Urinary bladder (tissue), 4 donors: Measurements from ENCODE around the gene AFF3. TPM values are rescaled to one million over a fixed set of nuclear protein-coding genes. Genes with fewer than 3 reads are reported as not detected.

ENCODE experiments used
- DNase-seq: peaks from one replicate; pipeline ENCODE4 v3.0.0-alpha.2; 2015; ENCODE audit errors: extremely low spot score
- H3K27ac ChIP-seq: one replicate; pipeline ENCODE4 v1.5.1; 2013; ENCODE audit warnings: low read depth, mild to moderate bottlenecking, moderate library complexity
- H3K36me3 ChIP-seq: one replicate; pipeline ENCODE4 v1.6.1; 2013; ENCODE audit warnings: mild to moderate bottlenecking, moderate library complexity; ENCODE audit not compliant: insufficient read depth
- H3K4me1 ChIP-seq: one replicate; pipeline ENCODE4 v1.6.1; 2013; ENCODE audit warnings: mild to moderate bottlenecking, moderate library complexity; ENCODE audit not compliant: insufficient read depth
- H3K4me3 ChIP-seq: one replicate; pipeline ENCODE4 v1.5.1; 2013; ENCODE audit warnings: low read depth, low read length
- WGBS: extraction: QIAGEN DNeasy Blood & Tissue Kit; methylation state at CpG from one replicate; pipeline ENCODE4 v1.1.7; 2013; 5-methylcytosine and 5-hydroxymethylcytosine counted together
- polyA plus RNA-seq: library from polyadenylated mRNA; stranded (reverse); fragments of 200-250 nt; gene quantifications from one replicate; pipeline ENCODE4 v1.2.3, GENCODE V29; 2013
- total RNA-seq: library from RNA; depleted of rRNA; stranded (reverse); fragments of >200 nt; gene quantifications from one replicate; pipeline ENCODE4 v1.2.3, GENCODE V29; 2014
- donor health status: healthy with polysubstance abuse.
- donor health status: healthy.

AFF3 gene
- total and polyA plus RNA-seq, 2 donors: 15.1 to 43.5 TPM

DNA sequence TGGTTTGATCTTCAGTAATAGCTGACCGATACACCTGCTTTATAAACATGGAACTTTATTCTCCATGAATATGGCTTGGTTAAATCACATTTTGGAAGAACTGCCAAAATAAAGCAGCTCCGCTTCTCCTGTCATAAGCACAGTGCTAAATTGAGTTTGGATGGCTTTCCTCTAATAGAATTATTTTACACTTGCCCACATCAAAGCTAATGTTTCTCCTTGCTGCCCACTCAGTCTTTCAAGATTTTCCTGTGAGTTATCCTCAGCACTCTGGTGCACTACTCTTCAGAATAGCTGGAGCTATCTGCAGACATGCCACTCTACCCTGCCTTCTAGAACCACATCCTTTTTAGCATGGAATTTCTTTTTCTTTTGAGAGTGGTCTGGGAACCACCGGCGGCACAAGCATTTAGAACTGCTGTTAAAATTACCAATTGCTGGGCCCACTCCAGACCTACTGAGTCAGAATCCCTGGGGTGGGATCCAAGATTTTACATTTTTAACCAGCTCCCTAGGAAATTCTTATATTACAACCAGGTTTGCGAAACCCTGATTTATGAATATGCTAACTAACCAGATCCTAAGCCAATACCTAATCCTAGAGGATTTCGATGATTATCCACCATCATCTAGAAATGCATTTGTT is 283.3 kb downstream of the AFF3 start:
- no peak overlapping the region for H3K4me3 ChIP-seq
- WGBS: 67% methylated on average over 6 of the region's 6 CpGs
- H3K36me3 ChIP-seq: no peaks in the 10 kb centered on the region
- no peaks in the 10 kb centered on the region for H3K4me1 ChIP-seq
- DNase-seq: no peak
- no peak overlapping the region for H3K27ac ChIP-seq

DNA sequence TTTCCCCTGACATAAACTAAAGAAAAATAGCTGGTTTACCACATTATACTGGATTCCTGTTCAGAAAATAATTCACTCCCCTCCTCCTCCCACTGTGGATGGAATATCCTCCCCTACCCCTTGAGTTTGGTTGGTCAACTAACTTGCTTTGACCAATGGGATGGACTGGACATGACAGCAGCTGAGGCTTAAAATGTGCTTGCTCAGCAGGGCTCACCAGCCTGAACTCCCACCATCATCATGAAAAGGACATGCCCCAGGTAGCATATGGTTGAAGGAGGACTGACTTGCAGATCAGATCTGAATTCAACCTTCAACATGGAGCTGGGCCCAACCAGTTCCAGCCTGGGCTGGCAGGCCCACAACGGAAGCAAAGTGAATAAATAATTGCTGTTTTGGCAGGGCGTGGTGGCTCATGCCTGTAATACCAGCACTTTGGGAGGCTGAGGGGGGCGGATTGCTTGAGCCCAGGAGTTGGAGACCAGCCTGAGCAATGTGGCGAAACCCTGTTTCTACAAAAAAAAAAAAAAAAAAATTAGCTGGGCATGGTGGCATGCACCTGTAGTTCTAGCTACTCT is 284.4 kb downstream of the AFF3 start:
- H3K27ac ChIP-seq: no peak overlapping the region
- no peak for DNase-seq
- H3K4me1 ChIP-seq: no peaks in the 10 kb centered on the region
- H3K4me3 ChIP-seq: no peak overlapping the region
- WGBS: 87% methylated on average over 4 of the region's 4 CpGs
- no peaks in the 10 kb centered on the region for H3K36me3 ChIP-seq

DNA sequence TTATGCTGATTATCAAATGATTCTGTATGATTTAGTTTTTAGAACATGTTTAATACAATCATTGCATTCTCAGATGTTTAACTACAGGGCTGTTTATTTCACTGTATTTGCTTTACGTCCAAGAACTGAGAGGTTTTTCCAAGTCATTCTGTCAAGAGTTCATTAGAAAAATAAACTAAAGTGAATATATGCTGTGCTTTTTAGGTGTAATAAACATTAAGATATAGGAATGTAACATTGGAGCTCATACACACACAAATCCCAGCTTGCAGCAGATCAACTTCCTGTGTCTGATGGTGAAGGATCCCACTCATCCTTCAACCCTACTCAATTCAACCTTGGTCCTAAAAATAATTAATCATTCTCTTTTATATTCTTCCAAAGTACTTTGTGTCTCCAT is 285.0 kb downstream of the AFF3 start:
- DNase-seq: no peak
- 90% methylated on average over 1 of the region's 1 CpG for WGBS
- H3K4me1 ChIP-seq: no peaks in the 10 kb centered on the region
- H3K27ac ChIP-seq: no peak overlapping the region
- no peak overlapping the region for H3K4me3 ChIP-seq
- H3K36me3 ChIP-seq: no peaks in the 10 kb centered on the region

DNA sequence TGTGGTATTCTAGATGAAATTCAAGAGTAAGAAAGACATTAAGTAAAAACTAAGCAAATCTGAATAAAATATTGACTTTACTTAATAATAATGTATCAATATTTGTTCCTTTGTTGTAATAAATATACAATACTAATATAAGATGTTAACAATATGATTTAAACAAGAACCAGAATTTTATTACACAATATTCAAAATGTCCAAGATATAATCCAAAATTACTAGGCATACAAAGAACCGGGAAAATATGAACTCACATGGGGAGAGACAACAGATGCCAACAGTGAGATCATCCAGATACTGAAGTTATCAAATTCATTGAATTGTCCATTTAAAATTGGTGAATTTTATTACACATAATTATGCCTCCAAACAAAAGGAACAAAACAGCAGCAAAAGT is 286.3 kb downstream of the AFF3 start:
- DNase-seq: no peak
- Histone ChIP-seq H3K36me3 (no peaks in the 10 kb centered on the region), H3K4me3 (no peak overlapping the region), H3K27ac (no peak overlapping the region), H3K4me1 (no peaks in the 10 kb centered on the region)
- 83% methylated on average over 1 of the region's 1 CpG for WGBS

DNA sequence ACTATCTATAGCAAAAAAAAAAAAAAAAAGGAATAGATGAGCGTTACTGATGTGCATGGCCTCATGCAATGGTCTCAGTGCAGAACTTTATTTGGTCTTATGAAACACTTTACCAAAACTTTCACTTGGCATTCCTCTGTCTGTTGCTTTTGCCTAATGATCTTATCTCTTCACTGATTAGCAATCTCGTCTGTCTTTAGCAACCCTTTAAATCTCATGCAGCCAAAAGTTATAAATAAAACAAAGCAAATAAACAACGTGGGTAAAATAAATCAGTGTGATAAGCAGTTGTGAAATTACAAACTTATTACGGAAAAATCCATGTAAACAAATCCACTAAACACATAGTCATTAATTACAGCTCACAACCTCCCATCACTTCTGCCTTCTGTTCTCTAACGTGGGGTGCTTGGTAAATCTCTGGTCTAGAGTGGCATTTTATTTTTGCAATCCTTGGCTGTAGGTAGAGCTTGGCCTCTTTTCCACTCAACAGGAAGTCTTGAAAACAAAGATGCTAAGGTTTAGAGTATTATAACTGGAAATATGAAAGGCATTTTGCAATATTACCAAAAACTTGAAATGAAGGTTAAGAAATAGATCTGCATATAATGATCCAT is 288.0 kb downstream of the AFF3 start:
- Histone ChIP-seq H3K36me3 (no peaks in the 10 kb centered on the region), H3K4me1 (no peaks in the 10 kb centered on the region), H3K4me3 (no peak overlapping the region), H3K27ac (no peak overlapping the region)
- WGBS: 44% methylated on average over 5 of the region's 5 CpGs
- DNase-seq: no peak

DNA sequence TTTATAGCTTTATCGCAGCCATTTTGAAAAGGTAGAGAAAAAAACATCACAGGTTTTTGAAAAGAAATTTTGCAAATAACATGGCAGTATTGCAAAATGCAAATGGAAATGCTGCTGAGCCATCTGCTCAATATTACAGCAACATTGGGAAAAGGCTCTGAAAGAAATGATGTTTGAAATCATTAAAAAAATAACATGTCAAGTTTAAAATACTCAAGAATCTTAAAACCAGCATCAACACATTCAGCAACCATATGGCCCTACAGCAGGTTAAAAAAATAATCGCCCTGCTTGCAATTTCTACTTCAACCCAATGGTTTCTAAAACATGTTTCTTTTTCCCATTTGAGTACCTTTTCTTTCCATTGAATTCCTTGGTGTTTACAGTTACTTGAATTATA is 289.4 kb downstream of the AFF3 start:
- Histone ChIP-seq H3K4me3 (no peak overlapping the region), H3K4me1 (no peaks in the 10 kb centered on the region), H3K36me3 (no peaks in the 10 kb centered on the region), H3K27ac (no peak overlapping the region)
- no peak for DNase-seq
- WGBS: 98% methylated on average over 2 of the region's 2 CpGs

DNA sequence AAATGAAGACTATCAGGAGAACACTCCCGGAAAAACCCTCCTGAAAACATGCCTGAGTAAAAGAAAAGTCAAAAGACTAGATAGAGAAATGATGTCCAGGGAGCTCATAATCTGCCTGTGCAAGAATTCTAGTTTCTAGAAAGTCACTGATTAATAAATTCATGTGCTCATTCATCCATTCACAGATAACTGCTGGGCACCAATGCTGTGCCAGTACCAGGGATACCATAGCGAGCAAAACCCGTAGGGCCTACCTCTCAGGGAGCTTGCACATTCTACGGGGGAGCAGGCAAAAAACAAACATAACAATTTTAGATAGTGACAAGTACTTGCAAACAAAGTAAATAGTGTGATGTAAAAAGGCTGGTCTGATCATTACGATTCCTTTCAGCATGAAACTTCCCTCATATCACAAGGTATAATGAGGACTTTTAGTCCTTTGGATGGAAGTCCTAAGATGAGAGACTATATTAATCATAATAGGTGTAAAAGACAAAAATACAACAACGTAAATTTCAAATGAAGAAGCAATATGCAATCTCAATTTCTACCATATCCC is 289.9 kb downstream of the AFF3 start:
- H3K27ac ChIP-seq: no peak overlapping the region
- H3K36me3 ChIP-seq: no peaks in the 10 kb centered on the region
- H3K4me3 ChIP-seq: no peak overlapping the region
- no peaks in the 10 kb centered on the region for H3K4me1 ChIP-seq
- DNase-seq: no peak
- WGBS: 90% methylated on average over 6 of the region's 6 CpGs

DNA sequence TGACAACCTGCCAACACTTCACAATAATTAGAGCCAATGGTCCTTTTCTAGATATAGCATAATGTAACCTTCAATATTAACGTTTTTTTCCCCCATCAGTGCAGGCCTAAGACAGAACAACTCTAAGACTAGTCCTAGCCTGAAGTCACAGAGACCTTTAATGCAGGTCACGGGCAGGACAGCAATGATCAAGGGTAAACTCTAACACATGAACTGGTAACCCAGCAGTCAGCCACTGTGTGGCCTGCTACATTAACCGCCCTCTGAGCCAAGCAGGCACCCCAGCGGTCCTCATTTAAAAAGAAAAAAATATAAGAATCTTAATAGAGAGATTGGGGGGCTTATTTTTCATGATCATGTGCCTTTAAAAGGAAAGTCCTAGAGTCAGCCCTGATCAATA is 290.6 kb downstream of the AFF3 start:
- Histone ChIP-seq H3K27ac (no peak overlapping the region), H3K4me3 (no peak overlapping the region), H3K4me1 (no peaks in the 10 kb centered on the region), H3K36me3 (no peaks in the 10 kb centered on the region)
- WGBS: 89% methylated on average over 4 of the region's 4 CpGs
- DNase-seq: no peak

DNA sequence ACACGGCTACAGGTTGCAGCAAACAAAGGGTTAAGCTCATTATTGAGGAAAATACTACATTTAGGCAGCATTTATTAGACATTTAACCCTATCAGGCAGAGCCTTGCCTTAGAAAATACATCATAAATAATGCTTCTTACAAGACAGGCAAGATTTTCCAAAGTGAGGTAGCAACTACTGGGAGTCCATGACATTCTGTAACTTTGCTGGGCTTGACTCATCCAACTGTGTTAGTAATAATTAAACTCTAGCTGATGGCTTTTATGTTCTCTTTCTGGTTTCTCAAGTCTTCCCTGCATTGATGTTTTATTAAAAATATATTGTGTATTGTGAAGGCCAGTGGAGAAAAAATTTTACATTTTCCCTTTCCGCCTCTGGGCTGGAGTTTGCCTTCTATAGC is 291.3 kb downstream of the AFF3 start:
- Histone ChIP-seq H3K27ac (no peak overlapping the region), H3K36me3 (no peaks in the 10 kb centered on the region), H3K4me1 (no peaks in the 10 kb centered on the region), H3K4me3 (no peak overlapping the region)
- 88% methylated on average over 2 of the region's 2 CpGs for WGBS
- DNase-seq: no peak

DNA sequence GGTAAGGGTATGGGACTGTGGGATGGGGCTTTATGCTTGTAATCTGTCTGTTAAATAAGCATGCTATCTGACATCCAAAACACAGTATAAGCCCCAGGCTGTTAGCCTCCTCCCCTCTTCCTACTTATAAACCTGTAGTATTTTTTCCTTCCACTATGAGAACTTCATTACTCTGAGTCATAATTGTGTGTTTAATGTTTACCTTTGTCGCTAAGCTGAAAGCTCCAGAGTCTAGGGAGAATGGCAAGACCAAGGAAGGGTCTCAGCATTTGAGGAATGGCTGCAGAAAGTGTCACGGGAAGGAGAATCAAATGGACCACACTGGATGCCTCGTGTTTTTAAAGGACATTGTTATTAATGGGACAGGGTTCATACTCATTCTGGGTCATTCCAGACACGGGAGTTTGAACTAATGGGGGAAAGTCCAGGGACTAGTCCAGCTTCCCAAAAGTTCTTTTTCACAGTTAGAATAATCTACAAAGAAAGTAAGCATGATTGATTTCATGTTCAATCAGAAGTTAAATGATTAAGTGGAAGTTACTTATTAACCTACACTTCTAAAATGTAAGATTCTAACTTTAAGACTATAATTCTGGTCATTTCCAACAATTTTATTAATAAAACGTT is 292.2 kb downstream of the AFF3 start:
- Histone ChIP-seq H3K4me1 (no peaks in the 10 kb centered on the region), H3K4me3 (no peak overlapping the region), H3K27ac (no peak overlapping the region), H3K36me3 (no peaks in the 10 kb centered on the region)
- 81% methylated on average over 5 of the region's 5 CpGs for WGBS
- no peak for DNase-seq

DNA sequence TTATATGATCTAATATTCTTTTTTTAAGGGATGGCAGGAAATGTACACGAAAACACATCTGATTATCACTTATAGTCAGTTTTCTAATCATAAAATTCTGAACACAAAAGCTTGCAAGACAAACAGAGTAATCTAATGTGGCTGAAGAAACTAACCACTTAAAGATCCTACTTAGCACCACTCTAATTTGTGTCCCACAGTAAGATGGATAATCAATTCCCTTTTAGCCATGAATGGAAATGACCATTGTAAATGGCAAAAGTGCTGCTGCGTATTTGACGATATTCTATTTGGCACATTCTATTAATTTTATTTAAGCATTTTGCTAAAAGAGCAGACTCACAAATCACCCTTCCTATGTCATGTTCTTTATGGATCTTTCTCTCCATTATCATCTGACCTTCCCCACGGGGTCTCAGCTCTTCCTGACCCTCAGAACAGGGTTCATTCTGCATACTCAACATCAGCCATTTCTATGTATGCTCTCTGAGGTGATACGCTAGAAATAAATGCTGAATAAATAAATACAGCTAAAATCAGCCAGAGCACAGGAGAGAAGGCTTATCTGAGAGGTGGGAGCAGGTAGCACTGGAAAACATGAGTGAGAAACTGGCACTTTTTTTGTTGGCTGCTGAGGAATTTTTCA is 295.8 kb downstream of the AFF3 start:
- WGBS: 97% methylated on average over 5 of the region's 5 CpGs
- Histone ChIP-seq H3K4me1 (no peaks in the 10 kb centered on the region), H3K27ac (no peak overlapping the region), H3K4me3 (no peak overlapping the region), H3K36me3 (no peaks in the 10 kb centered on the region)
- DNase-seq: no peak

DNA sequence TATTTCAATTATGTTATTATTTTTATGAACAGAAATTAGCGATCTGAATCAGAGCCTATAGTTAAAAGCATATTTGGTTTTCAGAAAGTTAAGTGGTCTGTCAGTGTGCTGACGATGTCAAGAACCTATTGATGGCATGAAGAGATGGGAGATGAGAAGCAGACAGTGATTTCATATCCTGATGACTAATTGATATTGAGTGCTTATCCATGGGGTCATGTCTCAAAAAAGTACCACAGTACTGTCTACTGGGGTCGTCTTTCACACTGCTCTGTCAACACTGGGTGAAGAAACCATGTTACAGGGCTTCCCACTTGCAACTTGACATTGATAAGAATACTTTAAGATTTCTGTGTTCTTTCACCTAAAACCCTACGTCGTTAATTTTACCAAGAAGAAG is 297.1 kb downstream of the AFF3 start:
- H3K4me1 ChIP-seq: no peaks in the 10 kb centered on the region
- H3K27ac ChIP-seq: no peak overlapping the region
- DNase-seq: no peak
- no peak overlapping the region for H3K4me3 ChIP-seq
- no peaks in the 10 kb centered on the region for H3K36me3 ChIP-seq
- 91% methylated on average over 5 of the region's 5 CpGs for WGBS

DNA sequence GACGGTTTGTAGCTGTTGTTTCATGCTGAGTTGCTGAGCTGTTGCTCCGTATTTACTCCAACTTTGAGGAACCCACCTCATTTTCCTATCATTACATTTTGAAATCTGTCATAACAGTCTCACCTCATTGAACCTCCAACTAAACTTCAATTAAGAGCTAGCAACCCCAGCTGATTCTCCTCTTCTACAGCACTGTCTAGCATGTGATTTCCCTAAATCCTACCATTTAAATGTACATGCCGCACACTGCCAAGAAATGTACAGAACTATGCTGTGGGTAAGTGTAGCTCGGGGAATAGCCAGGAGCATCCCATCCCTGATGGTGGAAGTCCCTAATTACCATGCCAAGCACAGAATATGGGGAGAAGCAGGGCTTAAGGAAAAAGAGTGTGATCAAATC is 299.9 kb downstream of the AFF3 start:
- DNase-seq: no peak
- Histone ChIP-seq H3K4me1 (no peaks in the 10 kb centered on the region), H3K27ac (no peak overlapping the region), H3K36me3 (no peaks in the 10 kb centered on the region), H3K4me3 (no peak overlapping the region)
- 68% methylated on average over 4 of the region's 4 CpGs for WGBS
